GM18505 (cell line): ENCODE data around the gene KNG1.

Experiments used
- ATAC-seq: cut with Tn5 transposase; IDR thresholded peaks from one replicate; pipeline ENCODE4 v1.9.1; 2021; ENCODE audit not compliant: unreplicated experiment
- POLR2A ChIP-seq: IDR thresholded peaks from 4 replicates; pipeline ENCODE4 v1.6.1; 2011; ENCODE audit warnings: borderline replicate concordance; ENCODE audit not compliant: insufficient read depth, insufficient read length; ENCODE audit errors: extremely low read depth

Gene KNG1

GRCh38 chr3:186788482-186789370 lies 71.6 kb downstream of the KNG1 start:
- TF ChIP-seq POLR2A: no peak
- ATAC-seq: no peak

GRCh38 chr3:186789554-186790260 lies 72.5 kb downstream of the KNG1 start:
- no peak for TF ChIP-seq POLR2A
- no peak for ATAC-seq

- ATAC-seq: no peak
- peak; percentile 62 for TF ChIP-seq POLR2A
Observed at GRCh38 chr3:186790261-186790981, 73.3 kb downstream of the KNG1 start.
